Endothelial cell (in vitro differentiated cells): ENCODE measurements around the gene PLEKHH1. TPM values are rescaled to one million over a fixed set of nuclear protein-coding genes. Genes with fewer than 3 reads are reported as not detected.

ENCODE experiments used
- DNase-seq: peaks from one replicate; pipeline ENCODE4 v3.0.0; 2021; ENCODE audit warnings: low spot score
- H3K27ac Mint-ChIP-seq: one replicate; pipeline ENCODE4 v1.8.0; 2021; ENCODE audit warnings: mixed read lengths, inconsistent platforms; ENCODE audit not compliant: unreplicated experiment
- H3K27me3 Mint-ChIP-seq: one replicate; pipeline ENCODE4 v1.8.0; 2021; ENCODE audit warnings: mild to moderate bottlenecking, moderate library complexity, mixed read lengths, inconsistent platforms; ENCODE audit not compliant: unreplicated experiment
- H3K36me3 Mint-ChIP-seq: one replicate; pipeline ENCODE4 v1.8.0; 2021; ENCODE audit warnings: mild to moderate bottlenecking, low read depth, mixed read lengths, inconsistent platforms; ENCODE audit not compliant: unreplicated experiment
- H3K4me1 Mint-ChIP-seq: one replicate; pipeline ENCODE4 v1.8.0; 2021; ENCODE audit warnings: mild to moderate bottlenecking, mixed read lengths, inconsistent platforms; ENCODE audit not compliant: unreplicated experiment
- H3K4me3 Mint-ChIP-seq: one replicate; pipeline ENCODE4 v1.8.0; 2021; ENCODE audit warnings: mild to moderate bottlenecking, mixed read lengths, inconsistent platforms; ENCODE audit not compliant: unreplicated experiment
- H3K9me3 Mint-ChIP-seq: one replicate; pipeline ENCODE4 v1.8.0; 2021; ENCODE audit warnings: mixed read lengths, inconsistent platforms; ENCODE audit not compliant: unreplicated experiment
- CTCF ChIP-seq: fragments of 200-600 bp; sonication (generic); IDR thresholded peaks from one replicate; pipeline ENCODE4 v1.5.0; 2021; ENCODE audit warnings: antibody characterized with exemption; ENCODE audit not compliant: unreplicated experiment
- total RNA-seq: library from RNA; stranded (reverse); fragmentation: NEBNext Ultra II Directional; extraction: Animal tissue kit (Norgen Biotek cat#: 25700); gene quantifications from one replicate; pipeline ENCODE4 v1.2.1, GENCODE V29; 2021; ENCODE audit not compliant: unreplicated experiment

Gene PLEKHH1
- total RNA-seq, 1 donor from 2014 or later: 9.5 TPM

GRCh38 chr14:67487332-67487731 is 45.8 kb upstream of the PLEKHH1 start:
- Mint-ChIP-seq H3K27ac (no peak overlapping the region), H3K36me3 (no peaks in the 10 kb centered on the region), H3K4me1 (peaks cover 12% of the 10 kb centered on the region), H3K4me3 (no peak overlapping the region), H3K27me3 (peaks cover 2% of the 10 kb centered on the region), H3K9me3 (no peaks in the 10 kb centered on the region)
- TF ChIP-seq CTCF: no peak
- DNase-seq: no peak

GRCh38 chr14:67487937-67488893 is 44.9 kb upstream of the PLEKHH1 start, which contains the start of gene TMEM229B:
Gene TMEM229B, minus strand, starts transcription at chr14:67488721. Its CDS starts 14,798 bp downstream, at chr14:67473923.
- DNase-seq: no peak
- H3K4me1 Mint-ChIP-seq: peaks cover 12% of the 10 kb centered on the region
- H3K27me3 Mint-ChIP-seq: peaks cover 2% of the 10 kb centered on the region
- TF ChIP-seq CTCF: no peak
- H3K27ac Mint-ChIP-seq: no peak within 1 kb of the TSS
- H3K36me3 Mint-ChIP-seq: peaks cover 8% of the 10 kb centered on the region
- H3K9me3 Mint-ChIP-seq: peaks cover 6% of the 10 kb centered on the region
- H3K4me3 Mint-ChIP-seq: no peak within 1 kb of the TSS

GRCh38 chr14:67490196-67490595 is 42.9 kb upstream of the PLEKHH1 start:
- peaks cover 7% of the 10 kb centered on the region for H3K9me3 Mint-ChIP-seq
- peaks cover 10% of the 10 kb centered on the region for H3K4me1 Mint-ChIP-seq

GRCh38 chr14:67491285-67491684 is 41.8 kb upstream of the PLEKHH1 start:
- peaks cover 7% of the 10 kb centered on the region for H3K9me3 Mint-ChIP-seq
- H3K27me3 Mint-ChIP-seq: peaks cover 2% of the 10 kb centered on the region
- peaks cover 13% of the 10 kb centered on the region for H3K36me3 Mint-ChIP-seq
- DNase-seq: no peak
- H3K4me3 Mint-ChIP-seq: no peak overlapping the region
- TF ChIP-seq CTCF: no peak
- H3K27ac Mint-ChIP-seq: no peak overlapping the region
- H3K4me1 Mint-ChIP-seq: no peaks in the 10 kb centered on the region

More at GRCh38 chr14:67490196-67490595, 42.9 kb upstream of the PLEKHH1 start:
- peaks cover 13% of the 10 kb centered on the region for H3K36me3 Mint-ChIP-seq
- peaks cover 2% of the 10 kb centered on the region for H3K27me3 Mint-ChIP-seq
- H3K27ac Mint-ChIP-seq: no peak overlapping the region
- no peak for TF ChIP-seq CTCF
- H3K4me3 Mint-ChIP-seq: no peak overlapping the region
- no peak for DNase-seq
